ENCODE data around the gene SPRN.
"Not testable (repeated sequence)": the region's sequence is repeated elsewhere in the genome, so short reads cannot be mapped to it uniquely, and the experiment has no call there.

SPRN gene

GRCh38 chr10:133424102-133424501, 323 bp downstream of the SPRN start:
- not testable (repeated sequence) for H3K27me3 ChIP-seq (ENCODE audit: insufficient read depth, low read length, poor library complexity); H3K56ac ChIP-seq (ENCODE audit: low read length); H2BK5ac ChIP-seq (ENCODE audit: low read length); H2AK5ac ChIP-seq (ENCODE audit: low read length); H3K18ac ChIP-seq (ENCODE audit: low read length); DNase-seq; H3K23ac ChIP-seq (ENCODE audit: low read length); H2BK120ac ChIP-seq (ENCODE audit: low read depth, low read length); H4K5ac ChIP-seq (ENCODE audit: low read length); H3K4me1 ChIP-seq (ENCODE audit: control insufficient read depth, low read depth, low read length); H3K79me2 ChIP-seq (ENCODE audit: control insufficient read depth, insufficient read depth, low read length); H3K9ac ChIP-seq (ENCODE audit: low read length); H3K27ac ChIP-seq (ENCODE audit: low read depth, low read length); H2BK15ac ChIP-seq (replicated peaks; ENCODE audit: low read depth); H3K4me2 ChIP-seq (ENCODE audit: low read length); H3K79me1 ChIP-seq (ENCODE audit: low read length); H4K8ac ChIP-seq (ENCODE audit: low read depth, low read length); H3K4ac ChIP-seq (ENCODE audit: low read depth, low read length); H3K36me3 ChIP-seq (ENCODE audit: control insufficient read depth, insufficient read depth, low read length); H3K4me3 ChIP-seq (ENCODE audit: low read length)
- WGBS (ENCODE audit: extremely low coverage, insufficient coverage, low lambda C conversion rate), result no CpG with 5 or more reads among the region's 46 CpGs

- Histone ChIP-seq H2AK5ac (ENCODE audit: low read length) (no peak overlapping the region), H2BK5ac (ENCODE audit: low read length) (no peak overlapping the region), H3K4me1 (ENCODE audit: control insufficient read depth, low read depth, low read length) (no peaks in the 10 kb centered on the region), H2BK120ac (ENCODE audit: low read depth, low read length) (no peak overlapping the region), H3K27ac (ENCODE audit: low read depth, low read length) (no peak overlapping the region), H3K79me1 (ENCODE audit: low read length) (no peaks in the 10 kb centered on the region), H3K9ac (ENCODE audit: low read length) (no peak overlapping the region), H4K5ac (ENCODE audit: low read length) (no peak overlapping the region), H3K36me3 (ENCODE audit: control insufficient read depth, insufficient read depth, low read length) (no peaks in the 10 kb centered on the region), H3K4me3 (ENCODE audit: low read length) (no peak overlapping the region), H4K8ac (ENCODE audit: low read depth, low read length) (no peak overlapping the region), H3K79me2 (ENCODE audit: control insufficient read depth, insufficient read depth, low read length) (no peaks in the 10 kb centered on the region), H2BK15ac (replicated peaks; ENCODE audit: low read depth) (no peak overlapping the region), H3K18ac (ENCODE audit: low read length) (no peak overlapping the region), H3K56ac (ENCODE audit: low read length) (no peak overlapping the region), H3K27me3 (ENCODE audit: insufficient read depth, low read length, poor library complexity) (no peaks in the 10 kb centered on the region), H3K23ac (ENCODE audit: low read length) (no peak overlapping the region), H3K4ac (ENCODE audit: low read depth, low read length) (no peak overlapping the region), H3K4me2 (ENCODE audit: low read length) (no peak overlapping the region)
- DNase-seq, result no peak
- no CpG with 5 or more reads among the region's 88 CpGs for WGBS (ENCODE audit: extremely low coverage, insufficient coverage, low lambda C conversion rate)
Observed at GRCh38 chr10:133422807-133423771, 1.3 kb downstream of the SPRN start.

- no peaks in the 10 kb centered on the region for H3K79me1 ChIP-seq (ENCODE audit: low read length)
- H3K23ac ChIP-seq (ENCODE audit: low read length), result no peak overlapping the region
- H3K18ac ChIP-seq (ENCODE audit: low read length), result no peak overlapping the region
- no peak for DNase-seq
- no peak overlapping the region for H2AK5ac ChIP-seq (ENCODE audit: low read length)
- H3K4me1 ChIP-seq (ENCODE audit: control insufficient read depth, low read depth, low read length), result no peaks in the 10 kb centered on the region
- H3K27ac ChIP-seq (ENCODE audit: low read depth, low read length), result no peak overlapping the region
- no peak overlapping the region for H4K5ac ChIP-seq (ENCODE audit: low read length)
- no peaks in the 10 kb centered on the region for H3K36me3 ChIP-seq (ENCODE audit: control insufficient read depth, insufficient read depth, low read length)
- no peaks in the 10 kb centered on the region for H3K79me2 ChIP-seq (ENCODE audit: control insufficient read depth, insufficient read depth, low read length)
- no peak overlapping the region for H3K4ac ChIP-seq (ENCODE audit: low read depth, low read length)
- no peak overlapping the region for H3K4me3 ChIP-seq (ENCODE audit: low read length)
- H3K27me3 ChIP-seq (ENCODE audit: insufficient read depth, low read length, poor library complexity), result no peaks in the 10 kb centered on the region
- no peak overlapping the region for H2BK120ac ChIP-seq (ENCODE audit: low read depth, low read length)
- no peak overlapping the region for H3K9ac ChIP-seq (ENCODE audit: low read length)
- H2BK15ac ChIP-seq (replicated peaks; ENCODE audit: low read depth), result no peak overlapping the region
- H3K4me2 ChIP-seq (ENCODE audit: low read length), result no peak overlapping the region
- no peak overlapping the region for H4K8ac ChIP-seq (ENCODE audit: low read depth, low read length)
- no peak overlapping the region for H2BK5ac ChIP-seq (ENCODE audit: low read length)
- H3K56ac ChIP-seq (ENCODE audit: low read length), result no peak overlapping the region
- no CpG with 5 or more reads among the region's 16 CpGs for WGBS (ENCODE audit: extremely low coverage, insufficient coverage, low lambda C conversion rate)
Observed at GRCh38 chr10:133422223-133422806, 2.1 kb downstream of the SPRN start.

GRCh38 chr10:133421336-133422222, 2.8 kb downstream of the SPRN start:
- Histone ChIP-seq H3K27me3 (ENCODE audit: insufficient read depth, low read length, poor library complexity) (no peaks in the 10 kb centered on the region), H2BK5ac (ENCODE audit: low read length) (no peak overlapping the region), H3K79me1 (ENCODE audit: low read length) (no peaks in the 10 kb centered on the region), H3K23ac (ENCODE audit: low read length) (no peak overlapping the region), H2AK5ac (ENCODE audit: low read length) (no peak overlapping the region), H3K4me2 (ENCODE audit: low read length) (no peak overlapping the region), H3K4ac (ENCODE audit: low read depth, low read length) (no peak overlapping the region), H4K8ac (ENCODE audit: low read depth, low read length) (no peak overlapping the region), H2BK120ac (ENCODE audit: low read depth, low read length) (no peak overlapping the region), H3K79me2 (ENCODE audit: control insufficient read depth, insufficient read depth, low read length) (no peaks in the 10 kb centered on the region), H3K27ac (ENCODE audit: low read depth, low read length) (no peak overlapping the region), H3K9ac (ENCODE audit: low read length) (no peak overlapping the region), H3K56ac (ENCODE audit: low read length) (no peak overlapping the region), H3K36me3 (ENCODE audit: control insufficient read depth, insufficient read depth, low read length) (no peaks in the 10 kb centered on the region), H3K4me1 (ENCODE audit: control insufficient read depth, low read depth, low read length) (no peaks in the 10 kb centered on the region), H3K18ac (ENCODE audit: low read length) (no peak overlapping the region), H2BK15ac (replicated peaks; ENCODE audit: low read depth) (no peak overlapping the region), H3K4me3 (ENCODE audit: low read length) (no peak overlapping the region), H4K5ac (ENCODE audit: low read length) (no peak overlapping the region)
- no peak for DNase-seq
- no CpG with 5 or more reads among the region's 17 CpGs for WGBS (ENCODE audit: extremely low coverage, insufficient coverage, low lambda C conversion rate)

GRCh38 chr10:133420579-133420978, 3.8 kb downstream of the SPRN start:
- no peak overlapping the region for H3K4me2 ChIP-seq (ENCODE audit: low read length)
- WGBS (ENCODE audit: extremely low coverage, insufficient coverage, low lambda C conversion rate), result no CpG with 5 or more reads among the region's 6 CpGs
- no peak for DNase-seq
- H4K8ac ChIP-seq (ENCODE audit: low read depth, low read length), result no peak overlapping the region
- no peak overlapping the region for H2BK120ac ChIP-seq (ENCODE audit: low read depth, low read length)
- H3K27me3 ChIP-seq (ENCODE audit: insufficient read depth, low read length, poor library complexity), result no peaks in the 10 kb centered on the region
- H3K27ac ChIP-seq (ENCODE audit: low read depth, low read length), result no peak overlapping the region
- no peaks in the 10 kb centered on the region for H3K4me1 ChIP-seq (ENCODE audit: control insufficient read depth, low read depth, low read length)
- no peak overlapping the region for H2AK5ac ChIP-seq (ENCODE audit: low read length)
- H3K79me1 ChIP-seq (ENCODE audit: low read length), result no peaks in the 10 kb centered on the region
- no peak overlapping the region for H3K4ac ChIP-seq (ENCODE audit: low read depth, low read length)
- no peak overlapping the region for H3K56ac ChIP-seq (ENCODE audit: low read length)
- H2BK15ac ChIP-seq (replicated peaks; ENCODE audit: low read depth), result no peak overlapping the region
- H4K5ac ChIP-seq (ENCODE audit: low read length), result no peak overlapping the region
- H3K18ac ChIP-seq (ENCODE audit: low read length), result no peak overlapping the region
- no peak overlapping the region for H3K9ac ChIP-seq (ENCODE audit: low read length)
- H3K79me2 ChIP-seq (ENCODE audit: control insufficient read depth, insufficient read depth, low read length), result no peaks in the 10 kb centered on the region
- no peak overlapping the region for H3K4me3 ChIP-seq (ENCODE audit: low read length)
- no peaks in the 10 kb centered on the region for H3K36me3 ChIP-seq (ENCODE audit: control insufficient read depth, insufficient read depth, low read length)
- no peak overlapping the region for H2BK5ac ChIP-seq (ENCODE audit: low read length)
- H3K23ac ChIP-seq (ENCODE audit: low read length), result no peak overlapping the region

Measured in mesendoderm (in vitro differentiated cells).